GM19193 (cell line): Measurements from ENCODE around the gene SYT2.

Source experiments
- POLR2A ChIP-seq: IDR thresholded peaks from 4 replicates; pipeline ENCODE4 v1.6.1; 2011; ENCODE audit not compliant: insufficient read depth, insufficient read length; ENCODE audit errors: extremely low read depth

SYT2 gene

DNA sequence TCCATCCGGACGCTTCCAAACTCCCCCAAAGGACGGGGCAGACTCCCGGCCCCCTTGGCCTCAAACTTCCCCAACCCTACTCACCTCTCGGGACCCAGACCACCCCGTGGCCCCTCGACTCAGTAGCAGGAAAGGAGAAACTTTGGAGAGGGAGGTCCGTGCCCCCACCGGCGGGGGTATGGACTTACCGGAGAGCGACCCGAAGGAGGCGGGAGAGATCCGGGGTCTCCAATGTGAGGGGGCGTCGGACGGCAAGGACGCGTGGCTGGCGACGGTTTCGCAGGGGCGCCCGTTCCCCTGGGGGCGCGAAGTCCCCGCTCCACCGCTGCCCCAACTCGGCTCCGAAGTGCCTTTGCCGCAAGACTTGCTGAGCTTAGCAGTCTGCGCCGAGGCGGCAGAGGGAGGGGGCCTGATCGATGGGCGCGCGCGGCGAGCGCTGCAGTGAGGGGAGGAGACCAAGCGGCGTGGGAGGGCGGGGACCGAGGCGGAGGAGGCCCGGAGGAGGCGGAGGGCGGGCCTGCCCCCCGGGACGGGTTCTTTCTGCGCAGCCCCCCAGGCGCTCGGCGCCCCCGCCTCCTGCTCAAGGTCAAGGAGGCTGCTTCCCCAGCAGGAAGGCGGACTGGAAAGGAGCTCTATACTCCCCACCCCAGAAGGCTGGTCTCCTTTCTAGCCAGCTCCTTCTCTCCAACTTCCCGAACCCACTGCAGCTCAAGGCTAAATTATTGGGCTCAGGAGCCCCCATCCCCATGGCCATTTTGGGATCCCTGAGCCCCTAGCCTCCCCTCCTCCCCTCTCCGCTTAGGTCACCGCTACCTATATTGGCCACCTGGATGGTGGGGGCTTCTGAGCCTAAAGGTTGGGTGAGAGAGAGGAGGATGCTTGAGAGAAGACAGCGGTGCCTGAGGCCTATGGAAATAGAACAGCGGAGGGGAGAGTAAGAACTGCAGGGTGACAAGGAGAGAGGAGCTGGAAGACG is at the start of gene SYT2:
SYT2 (minus strand) TSS at position 385 of the 976 bp plus-strand sequence. CDS start 104,682 bp downstream, outside the sequence.
- no peak for TF ChIP-seq POLR2A

DNA sequence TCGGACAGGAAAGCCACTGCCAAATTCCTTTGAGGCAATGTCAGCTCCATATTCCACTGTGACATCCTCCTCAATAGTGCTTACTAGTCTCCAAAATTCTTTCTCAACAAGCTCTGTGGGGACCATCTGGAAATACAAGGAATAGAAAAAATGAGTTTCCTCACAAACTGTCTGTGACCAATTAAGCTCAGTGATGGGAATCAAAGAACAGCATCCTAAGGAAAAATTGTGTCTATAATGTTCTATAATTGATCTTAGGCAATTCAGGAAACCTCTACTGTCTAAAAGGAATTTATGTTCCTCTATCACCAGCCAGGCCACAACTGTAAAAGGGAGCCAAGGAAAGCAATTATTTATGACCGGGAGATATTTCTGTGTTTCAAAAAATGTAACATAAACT is 46.1 kb upstream of the SYT2 start:
- no peak for TF ChIP-seq POLR2A

DNA sequence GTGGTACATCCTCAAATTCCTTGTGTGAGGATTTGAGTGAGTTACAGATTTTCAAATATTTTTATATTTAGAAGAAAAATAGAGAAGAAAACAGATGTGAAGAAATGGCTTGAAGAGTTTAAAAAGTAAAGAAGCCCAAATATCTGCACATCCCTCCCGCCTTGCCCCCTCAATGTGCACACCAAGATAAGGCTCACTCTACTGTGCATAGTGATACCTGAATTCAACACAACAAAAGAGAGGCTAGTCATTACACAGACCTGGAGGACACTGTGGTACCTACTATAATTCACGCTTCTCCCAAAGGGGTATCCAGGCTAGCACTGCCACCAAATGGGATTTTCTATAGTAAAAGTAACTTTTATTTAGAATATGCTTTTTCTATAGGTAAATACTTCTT is 44.0 kb upstream of the SYT2 start:
- no peak for TF ChIP-seq POLR2A

DNA sequence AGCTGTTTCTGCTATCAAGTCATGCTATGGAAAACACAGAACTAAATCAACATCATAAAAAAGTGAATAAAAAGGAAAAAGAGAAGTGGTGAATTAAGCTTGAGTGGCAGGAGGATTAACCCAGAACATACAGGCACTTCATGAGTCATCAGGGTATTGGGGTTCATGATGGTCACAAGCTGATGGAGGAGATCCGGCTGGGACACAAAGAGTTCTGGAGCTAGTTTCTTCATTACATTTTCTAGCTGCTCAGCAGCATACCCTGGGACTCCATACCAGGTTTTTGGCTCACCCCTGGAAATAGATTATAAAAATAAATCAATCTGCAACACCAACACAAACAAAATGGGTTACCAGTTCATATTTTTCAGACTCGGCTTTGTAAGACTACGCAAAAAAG is 42.5 kb upstream of the SYT2 start:
- no peak for TF ChIP-seq POLR2A

DNA sequence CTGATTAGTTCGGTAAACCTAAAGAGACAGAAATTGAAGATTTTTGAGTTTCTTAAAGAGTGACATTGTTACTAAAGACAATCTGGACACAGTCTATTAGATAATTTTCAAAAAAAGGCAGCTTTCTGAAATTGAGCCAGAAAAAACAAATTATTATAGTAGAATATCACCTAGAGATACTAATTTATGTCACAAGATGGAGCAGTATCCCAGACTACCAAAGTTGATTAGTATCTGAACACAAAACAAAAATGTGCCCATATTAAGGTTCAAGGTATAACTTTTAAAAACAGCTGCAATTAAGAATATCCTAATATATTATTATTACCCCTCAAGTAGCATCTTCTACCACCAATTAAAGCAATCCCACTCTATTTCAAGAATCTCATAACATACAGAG is 40.5 kb upstream of the SYT2 start:
- no peak for TF ChIP-seq POLR2A

DNA sequence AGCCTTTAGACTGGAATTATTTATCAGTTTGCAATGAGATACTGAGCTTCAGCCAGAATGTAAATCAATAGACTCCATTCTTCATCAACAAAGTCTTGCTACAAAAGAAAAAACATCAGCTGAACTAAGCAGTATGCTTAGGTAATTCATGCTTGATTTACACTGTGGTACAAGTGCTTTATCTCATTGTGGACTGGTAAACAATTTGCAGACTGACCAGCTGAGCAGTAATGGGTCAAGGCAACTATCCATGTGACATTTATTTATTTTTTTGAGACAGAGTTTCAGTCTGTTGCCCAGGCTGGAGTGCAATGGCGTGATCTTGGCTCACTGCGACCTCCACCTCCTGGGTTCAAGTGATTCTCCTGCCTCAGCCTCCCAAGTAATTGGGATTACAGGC is 39.8 kb upstream of the SYT2 start:
- TF ChIP-seq POLR2A = no peak

DNA sequence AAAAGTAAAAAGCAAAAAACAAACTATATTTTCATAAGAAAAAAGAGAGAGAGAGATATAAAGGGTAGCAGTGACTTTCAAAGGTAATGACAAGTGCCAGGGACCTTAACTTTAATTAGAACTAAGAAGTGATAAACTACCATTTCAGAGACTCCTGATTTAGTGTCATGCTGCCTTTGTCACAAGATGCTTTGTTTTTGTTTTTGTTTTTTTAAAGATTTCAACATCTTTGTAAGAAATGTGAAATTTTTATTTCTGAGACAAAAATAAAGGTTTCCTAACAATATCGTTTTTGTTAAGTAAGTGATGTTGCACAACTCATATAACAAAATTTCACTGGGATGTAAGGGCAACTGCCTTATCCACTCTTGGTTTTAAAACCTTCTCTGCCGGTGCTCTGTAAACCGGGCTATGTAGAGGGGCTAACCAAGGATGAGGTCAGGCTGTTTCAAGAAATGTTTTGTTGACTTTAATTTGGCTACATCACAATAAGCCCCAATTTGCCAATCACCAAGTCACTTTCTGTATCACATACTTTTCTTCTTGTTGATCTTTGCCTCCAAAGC is 35.2 kb upstream of the SYT2 start:
- TF ChIP-seq POLR2A = no peak

DNA sequence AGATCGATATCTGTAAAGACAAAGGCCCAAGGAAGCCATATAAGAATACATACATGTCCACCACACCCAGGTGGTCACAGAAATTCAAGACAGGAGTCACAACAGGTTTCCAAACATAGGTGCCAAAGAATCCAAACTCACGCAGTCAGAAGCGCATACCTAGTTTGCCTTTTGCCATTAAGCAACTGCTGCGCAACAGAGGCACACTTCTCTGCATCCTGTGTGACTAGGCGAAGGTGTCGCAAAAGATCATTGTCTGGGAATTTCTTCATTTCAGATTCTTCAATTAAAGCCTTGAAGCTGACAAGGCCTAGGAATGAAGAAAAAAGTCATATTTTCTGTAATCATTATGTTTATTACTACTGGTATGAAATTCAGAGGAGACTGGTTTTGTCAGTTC is 32.2 kb upstream of the SYT2 start:
- TF ChIP-seq POLR2A = no peak

DNA sequence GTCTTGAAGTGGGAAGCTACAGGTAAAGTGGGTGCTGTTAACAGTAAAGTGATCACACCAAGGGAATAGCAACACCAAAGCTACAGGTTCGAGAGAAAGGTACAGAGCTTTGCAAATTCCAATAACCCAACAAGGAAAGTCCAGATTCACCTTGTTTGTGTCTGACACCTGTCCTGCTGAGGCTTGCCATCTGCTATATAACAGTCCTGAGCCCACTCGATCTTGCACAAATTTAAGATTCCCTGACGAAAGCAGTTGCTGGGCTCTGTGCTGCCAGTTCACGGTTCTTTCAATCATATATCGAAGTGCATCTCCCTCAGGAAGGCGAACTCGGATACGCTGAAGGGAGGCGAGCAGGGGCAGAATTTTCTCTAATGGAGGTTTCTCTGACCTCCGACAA is 23.0 kb upstream of the SYT2 start:
- TF ChIP-seq POLR2A = no peak

DNA sequence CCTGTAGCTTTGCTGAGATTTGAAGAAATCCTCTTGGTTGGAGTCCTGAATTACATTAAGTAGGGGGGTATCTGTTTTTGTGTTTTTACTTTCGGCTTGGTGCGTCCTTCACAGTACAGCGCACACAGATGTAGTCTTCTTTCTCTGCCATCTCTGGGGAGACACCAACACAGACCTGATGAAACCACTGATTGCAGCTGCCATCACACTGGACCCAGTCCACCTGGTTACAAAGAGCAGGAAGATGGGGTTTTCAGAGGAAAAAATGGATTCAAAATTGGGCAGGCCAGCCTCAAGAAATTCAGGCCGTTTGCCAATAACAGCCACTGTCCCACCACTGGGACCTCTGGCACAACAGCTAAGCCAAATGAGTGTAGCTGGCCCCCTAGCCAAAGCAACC is 18.7 kb upstream of the SYT2 start:
- TF ChIP-seq POLR2A = no peak

DNA sequence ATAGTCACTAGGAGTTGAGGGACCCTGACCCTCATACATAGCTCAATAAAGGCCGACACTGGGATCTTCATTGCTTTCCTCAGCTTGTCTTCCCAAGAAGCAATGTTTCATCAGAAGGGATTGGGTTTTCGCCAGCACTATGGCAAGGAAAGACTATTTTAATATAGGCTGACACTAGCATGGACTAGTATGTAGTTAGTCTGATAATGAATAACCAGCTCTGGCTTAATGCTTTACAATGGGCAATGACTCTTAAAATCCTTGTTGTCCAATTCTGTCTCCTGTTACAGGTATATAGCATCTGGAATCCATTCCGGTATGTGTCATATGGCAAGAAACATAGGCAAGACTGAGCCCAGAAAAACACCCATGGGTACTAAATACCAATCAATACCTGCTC is 15.3 kb upstream of the SYT2 start:
- no peak for TF ChIP-seq POLR2A

DNA sequence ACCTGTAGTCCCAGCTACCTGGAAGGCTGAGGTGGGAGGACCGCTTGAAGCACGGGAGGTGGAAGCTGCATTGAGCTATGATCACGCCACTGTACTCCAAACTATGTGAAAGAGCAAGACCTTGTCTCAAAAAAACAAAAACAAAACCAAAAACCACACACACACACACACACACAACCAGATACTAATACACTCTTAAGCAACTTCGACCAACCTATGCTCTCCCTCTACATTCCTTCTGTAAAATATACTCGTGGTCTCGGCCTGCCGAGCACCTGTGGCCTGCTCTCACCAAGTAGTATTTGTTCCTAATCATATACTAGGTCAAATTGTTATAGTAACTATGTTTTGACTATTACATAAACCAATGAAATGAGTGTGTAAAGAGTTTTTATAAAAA is 13.5 kb upstream of the SYT2 start:
- no peak for TF ChIP-seq POLR2A

DNA sequence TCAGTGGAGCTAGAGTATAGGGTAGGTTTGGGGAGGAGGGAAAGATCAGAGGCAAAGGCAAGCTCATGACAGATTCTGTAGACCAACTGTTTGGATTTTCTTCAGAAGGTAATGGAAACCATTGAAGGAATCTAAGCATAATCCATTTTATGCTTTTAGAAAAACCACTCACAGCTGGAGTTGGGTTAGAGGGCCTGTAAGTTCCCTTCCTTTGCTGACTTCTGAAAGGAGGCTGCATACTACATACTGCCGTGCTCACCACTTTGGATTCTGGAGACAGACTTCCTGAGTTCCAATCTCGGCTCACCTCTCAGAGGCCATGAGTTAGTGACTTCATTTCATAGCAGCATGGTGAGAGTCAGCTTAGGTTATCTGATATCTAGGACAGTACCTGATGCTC is 6.4 kb upstream of the SYT2 start:
- TF ChIP-seq POLR2A = no peak

DNA sequence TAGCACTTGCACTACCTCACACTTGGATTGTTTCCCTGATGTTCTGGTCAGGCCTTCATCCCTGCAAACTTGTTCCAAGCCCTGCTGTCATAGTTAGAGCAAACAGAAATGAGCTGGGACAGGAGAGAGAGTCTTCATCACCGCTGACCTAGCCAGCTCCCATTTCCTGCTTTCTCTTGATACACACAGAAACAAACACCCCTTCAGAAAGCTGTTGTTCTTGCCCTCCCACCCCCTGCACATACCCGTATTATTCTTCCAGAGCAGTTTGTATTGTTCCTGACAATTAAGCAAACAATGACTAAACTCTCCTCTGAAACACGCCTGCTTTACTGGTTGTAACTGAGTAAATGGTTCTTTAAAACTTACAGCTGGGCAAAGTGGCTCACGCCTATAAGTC is 2.9 kb upstream of the SYT2 start:
- TF ChIP-seq POLR2A = no peak

DNA sequence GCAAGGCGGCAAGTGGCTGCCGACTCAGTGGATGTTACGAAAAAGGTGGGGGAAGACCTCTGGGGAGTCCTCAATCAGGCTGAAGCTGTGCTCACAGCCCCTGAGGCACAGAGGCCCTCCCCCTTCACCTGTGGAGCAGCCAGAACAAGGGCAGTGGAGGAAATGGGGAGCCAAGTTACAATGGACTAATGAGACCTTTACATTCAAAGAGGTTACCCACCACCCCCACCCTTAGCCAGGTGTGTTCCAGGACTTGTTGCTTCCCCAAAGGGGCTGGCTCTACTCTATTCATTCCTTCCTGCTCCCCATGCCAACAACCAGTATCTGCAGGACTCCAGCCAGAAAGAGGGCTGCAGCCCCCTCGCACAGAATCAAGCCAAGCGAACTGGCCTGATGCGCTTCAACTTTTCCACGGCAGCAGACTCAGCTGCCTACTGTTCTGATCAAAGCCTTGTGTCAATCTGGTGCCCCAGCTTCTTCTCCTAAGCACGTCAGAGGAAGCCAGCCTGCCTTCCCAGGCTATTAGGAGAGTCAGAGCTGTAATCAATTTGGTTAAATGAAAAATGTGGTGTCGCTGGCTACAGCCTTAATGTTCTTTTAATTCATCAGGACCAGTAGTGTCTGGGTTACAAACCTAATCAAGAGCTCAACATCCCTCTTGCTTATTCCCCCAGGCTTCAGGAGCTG is 1.8 kb upstream of the SYT2 start:
- no peak for TF ChIP-seq POLR2A
